DND-41 (cell line): Measurements from ENCODE around the gene TMPRSS4.
A peak's percentile ranks its signal among the peaks of the same experiment; 100 is the strongest.

ENCODE experiments used
- ATAC-seq: fragments of 200-7000 bp; cut with Tn5 transposase; 3 replicates; pipeline ENCODE4 v1.9.1; 2021; ENCODE audit warnings: low read depth; ENCODE audit not compliant: insufficient read depth
- DNase-seq: peaks from one replicate; pipeline ENCODE4 v3.0.0-alpha.2; 2020
- H2AFZ ChIP-seq: 2 replicates; pipeline ENCODE4 v1.6.0; 2012; ENCODE audit warnings: low read depth, low read length
- H3K27ac ChIP-seq: 2 replicates; pipeline ENCODE4 v1.5.1; 2012; ENCODE audit warnings: low read length, inconsistent platforms
- H3K27me3 ChIP-seq: fragments of 200-600 bp; sonication (generic); 2 replicates; pipeline ENCODE4 v1.6.0; 2012; ENCODE audit warnings: low read length, mild to moderate bottlenecking, inconsistent platforms; ENCODE audit not compliant: insufficient read depth, poor library complexity
- H3K36me3 ChIP-seq: 2 replicates; pipeline ENCODE4 v1.5.1; 2012; ENCODE audit warnings: low read length, inconsistent platforms; ENCODE audit not compliant: insufficient read depth
- H3K4me1 ChIP-seq: 2 replicates; pipeline ENCODE4 v1.5.1; 2012; ENCODE audit warnings: mild to moderate bottlenecking, low read length; ENCODE audit not compliant: insufficient read depth
- H3K4me2 ChIP-seq: 2 replicates; pipeline ENCODE4 v1.6.0; 2012; ENCODE audit warnings: mild to moderate bottlenecking, moderate library complexity, low read length, inconsistent platforms; ENCODE audit not compliant: insufficient read depth
- H3K4me3 ChIP-seq, 2 experiments: fragments of 200-600 bp in 1 of 2; shearing (Covaris generic) in 1 of 2; 2 replicates each; pipeline ENCODE4 v1.5.1; 2012 to 2016; ENCODE audit warnings: inconsistent platforms in 2 of 2, low read length in 2 of 2, mild to moderate bottlenecking in 2 of 2, low read depth in 1 of 2, moderate library complexity in 1 of 2
- H3K79me2 ChIP-seq: 2 replicates; pipeline ENCODE4 v1.6.0; 2012; ENCODE audit warnings: low read length, inconsistent platforms; ENCODE audit not compliant: insufficient read depth
- H3K9ac ChIP-seq: 2 replicates; pipeline ENCODE4 v1.6.0; 2012; ENCODE audit warnings: low read depth, mild to moderate bottlenecking, inconsistent platforms, low read length, moderate library complexity
- H3K9me3 ChIP-seq: 2 replicates; pipeline ENCODE4 v1.5.1; 2012; ENCODE audit warnings: low read length, moderate library complexity, mild to moderate bottlenecking, inconsistent platforms; ENCODE audit not compliant: insufficient read depth, severe bottlenecking
- H4K20me1 ChIP-seq: 2 replicates; pipeline ENCODE4 v1.6.0; 2012; ENCODE audit warnings: low read length; ENCODE audit not compliant: insufficient read depth
- CTCF ChIP-seq: IDR thresholded peaks from 2 replicates; pipeline ENCODE4 v1.5.1; 2012; ENCODE audit warnings: borderline replicate concordance, low read length, moderate library complexity, mild to moderate bottlenecking; ENCODE audit not compliant: poor library complexity, severe bottlenecking; ENCODE audit errors: extremely low read depth
- EZH2 ChIP-seq: IDR thresholded peaks from 3 replicates; pipeline ENCODE4 v1.6.1; 2012; ENCODE audit warnings: borderline replicate concordance, low read depth, mild to moderate bottlenecking, moderate library complexity, low read length, inconsistent platforms; ENCODE audit not compliant: severe bottlenecking

Gene TMPRSS4

GRCh38 chr11:118091690-118092089, 14.8 kb downstream of the TMPRSS4 start:
- no peak overlapping the region for H3K27ac ChIP-seq
- no peaks in the 10 kb centered on the region for H4K20me1 ChIP-seq
- H3K79me2 ChIP-seq: no peaks in the 10 kb centered on the region
- H3K36me3 ChIP-seq: no peaks in the 10 kb centered on the region
- no peak overlapping the region for H3K4me2 ChIP-seq
- no peaks in the 10 kb centered on the region for H3K9me3 ChIP-seq
- peaks cover 20% of the 10 kb centered on the region for H3K27me3 ChIP-seq
- no peak overlapping the region for H3K4me3 ChIP-seq
- no peak overlapping the region for H3K9ac ChIP-seq
- no peak overlapping the region for H2AFZ ChIP-seq
- no peak for DNase-seq
- no peak for ATAC-seq
- TF ChIP-seq CTCF (no peak), EZH2 (no peak)
- H3K4me1 ChIP-seq: no peaks in the 10 kb centered on the region

- DNase-seq: no peak
- no peak for TF ChIP-seq CTCF
- no peak for TF ChIP-seq EZH2
- no peak overlapping the region for H2AFZ ChIP-seq
- H3K27ac ChIP-seq: no peak overlapping the region
- no peaks in the 10 kb centered on the region for H3K79me2 ChIP-seq
- H3K4me1 ChIP-seq: no peaks in the 10 kb centered on the region
- no peak overlapping the region for H3K9ac ChIP-seq
- H3K9me3 ChIP-seq: no peaks in the 10 kb centered on the region
- no peaks in the 10 kb centered on the region for H4K20me1 ChIP-seq
- peaks cover 21% of the 10 kb centered on the region for H3K27me3 ChIP-seq
- no peak overlapping the region for H3K4me2 ChIP-seq
- no peaks in the 10 kb centered on the region for H3K36me3 ChIP-seq
- no peak for ATAC-seq
- H3K4me3 ChIP-seq: no peak overlapping the region
Measured at GRCh38 chr11:118092907-118093571, 16.2 kb downstream of the TMPRSS4 start.

- Histone ChIP-seq H4K20me1 (no peaks in the 10 kb centered on the region), H3K4me1 (no peaks in the 10 kb centered on the region), H3K4me3 (no peak overlapping the region), H3K4me2 (no peak overlapping the region), H3K36me3 (no peaks in the 10 kb centered on the region), H3K9me3 (no peaks in the 10 kb centered on the region), H2AFZ (no peak overlapping the region), H3K79me2 (no peaks in the 10 kb centered on the region), H3K27ac (no peak overlapping the region), H3K9ac (no peak overlapping the region), H3K27me3 (peaks cover 22% of the 10 kb centered on the region)
- ATAC-seq (no peak), DNase-seq (no peak)
- TF ChIP-seq CTCF (no peak), EZH2 (peak; percentile 25)
Measured at GRCh38 chr11:118095493-118095892, 18.6 kb downstream of the TMPRSS4 start.
